HL-60 (cell line): Measurements from ENCODE around the gene HLCS.

ENCODE experiments used
- DNase-seq, 2 experiments: peaks; one replicate each; pipeline ENCODE4 v3.0.0-alpha.2; 2010 to 2020; ENCODE audit warnings: low read depth in 1 of 2, low spot score in 1 of 2
- H3K27ac ChIP-seq: fragments of 250-450 bp; sonication (Bioruptor Pico); replicated peaks from 2 replicates; pipeline ENCODE4 v1.5.1; 2020; ENCODE audit warnings: mild to moderate bottlenecking, moderate library complexity
- H3K27me3 ChIP-seq: fragments of 250-450 bp; sonication (Bioruptor Pico); 2 replicates; pipeline ENCODE4 v1.5.1; 2021; ENCODE audit warnings: mild to moderate bottlenecking, moderate library complexity; ENCODE audit not compliant: insufficient read depth, poor library complexity, severe bottlenecking
- H3K4me3 ChIP-seq: replicated peaks from 2 replicates; pipeline ENCODE4 v1.5.1; 2011; ENCODE audit warnings: mild to moderate bottlenecking, control low read depth, low read length; ENCODE audit not compliant: insufficient read depth
- GABPA ChIP-seq: IDR thresholded peaks from 2 replicates; pipeline ENCODE4 v1.6.1; 2012; ENCODE audit warnings: low read depth
- POLR2AphosphoS5 ChIP-seq: IDR thresholded peaks from 2 replicates; pipeline ENCODE4 v1.6.1; 2012; ENCODE audit warnings: low read depth
- SPI1 ChIP-seq: IDR thresholded peaks from 2 replicates; pipeline ENCODE4 v1.6.1; 2012; ENCODE audit warnings: low read depth, mild to moderate bottlenecking, borderline replicate concordance
- TF ChIP-seq, protein P1 (sequence below): IDR thresholded peaks from 2 replicates; pipeline ENCODE4 v1.6.1; 2012; ENCODE audit warnings: low read depth; ENCODE audit not compliant: insufficient replicate concordance
- TF ChIP-seq, protein P2 (sequence below): IDR thresholded peaks from one replicate; pipeline ENCODE4 v1.5.1; 2011; ENCODE audit warnings: low read length, control low read depth, inconsistent platforms; ENCODE audit not compliant: insufficient read depth

Gene HLCS

DNA sequence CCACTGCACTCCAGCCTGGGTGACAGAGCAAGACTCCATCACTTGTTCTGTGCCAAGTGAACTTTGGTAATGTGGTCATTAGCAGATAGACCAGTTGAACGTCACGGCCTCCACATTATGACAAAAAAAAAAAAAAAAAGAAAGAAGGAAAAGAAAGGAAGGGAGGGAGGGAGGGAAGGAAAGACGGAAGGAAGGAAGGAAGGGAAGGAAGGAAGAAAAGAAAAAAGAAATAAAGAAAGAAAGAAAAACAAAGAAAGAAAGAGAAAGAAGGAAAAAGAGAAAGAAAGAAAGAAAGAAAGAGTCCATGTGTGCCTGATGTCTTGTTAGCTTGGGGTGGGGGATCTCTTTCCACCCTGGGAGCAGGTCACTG, 222.3 kb downstream of the HLCS start:
- TF ChIP-seq, protein P1, sequence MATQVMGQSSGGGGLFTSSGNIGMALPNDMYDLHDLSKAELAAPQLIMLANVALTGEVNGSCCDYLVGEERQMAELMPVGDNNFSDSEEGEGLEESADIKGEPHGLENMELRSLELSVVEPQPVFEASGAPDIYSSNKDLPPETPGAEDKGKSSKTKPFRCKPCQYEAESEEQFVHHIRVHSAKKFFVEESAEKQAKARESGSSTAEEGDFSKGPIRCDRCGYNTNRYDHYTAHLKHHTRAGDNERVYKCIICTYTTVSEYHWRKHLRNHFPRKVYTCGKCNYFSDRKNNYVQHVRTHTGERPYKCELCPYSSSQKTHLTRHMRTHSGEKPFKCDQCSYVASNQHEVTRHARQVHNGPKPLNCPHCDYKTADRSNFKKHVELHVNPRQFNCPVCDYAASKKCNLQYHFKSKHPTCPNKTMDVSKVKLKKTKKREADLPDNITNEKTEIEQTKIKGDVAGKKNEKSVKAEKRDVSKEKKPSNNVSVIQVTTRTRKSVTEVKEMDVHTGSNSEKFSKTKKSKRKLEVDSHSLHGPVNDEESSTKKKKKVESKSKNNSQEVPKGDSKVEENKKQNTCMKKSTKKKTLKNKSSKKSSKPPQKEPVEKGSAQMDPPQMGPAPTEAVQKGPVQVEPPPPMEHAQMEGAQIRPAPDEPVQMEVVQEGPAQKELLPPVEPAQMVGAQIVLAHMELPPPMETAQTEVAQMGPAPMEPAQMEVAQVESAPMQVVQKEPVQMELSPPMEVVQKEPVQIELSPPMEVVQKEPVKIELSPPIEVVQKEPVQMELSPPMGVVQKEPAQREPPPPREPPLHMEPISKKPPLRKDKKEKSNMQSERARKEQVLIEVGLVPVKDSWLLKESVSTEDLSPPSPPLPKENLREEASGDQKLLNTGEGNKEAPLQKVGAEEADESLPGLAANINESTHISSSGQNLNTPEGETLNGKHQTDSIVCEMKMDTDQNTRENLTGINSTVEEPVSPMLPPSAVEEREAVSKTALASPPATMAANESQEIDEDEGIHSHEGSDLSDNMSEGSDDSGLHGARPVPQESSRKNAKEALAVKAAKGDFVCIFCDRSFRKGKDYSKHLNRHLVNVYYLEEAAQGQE: no peak
- no peak for TF ChIP-seq POLR2AphosphoS5
- TF ChIP-seq, protein P2, sequence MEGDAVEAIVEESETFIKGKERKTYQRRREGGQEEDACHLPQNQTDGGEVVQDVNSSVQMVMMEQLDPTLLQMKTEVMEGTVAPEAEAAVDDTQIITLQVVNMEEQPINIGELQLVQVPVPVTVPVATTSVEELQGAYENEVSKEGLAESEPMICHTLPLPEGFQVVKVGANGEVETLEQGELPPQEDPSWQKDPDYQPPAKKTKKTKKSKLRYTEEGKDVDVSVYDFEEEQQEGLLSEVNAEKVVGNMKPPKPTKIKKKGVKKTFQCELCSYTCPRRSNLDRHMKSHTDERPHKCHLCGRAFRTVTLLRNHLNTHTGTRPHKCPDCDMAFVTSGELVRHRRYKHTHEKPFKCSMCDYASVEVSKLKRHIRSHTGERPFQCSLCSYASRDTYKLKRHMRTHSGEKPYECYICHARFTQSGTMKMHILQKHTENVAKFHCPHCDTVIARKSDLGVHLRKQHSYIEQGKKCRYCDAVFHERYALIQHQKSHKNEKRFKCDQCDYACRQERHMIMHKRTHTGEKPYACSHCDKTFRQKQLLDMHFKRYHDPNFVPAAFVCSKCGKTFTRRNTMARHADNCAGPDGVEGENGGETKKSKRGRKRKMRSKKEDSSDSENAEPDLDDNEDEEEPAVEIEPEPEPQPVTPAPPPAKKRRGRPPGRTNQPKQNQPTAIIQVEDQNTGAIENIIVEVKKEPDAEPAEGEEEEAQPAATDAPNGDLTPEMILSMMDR: no peak
- TF ChIP-seq SPI1: no peak
- Histone ChIP-seq H3K27me3 (peaks cover 34% of the 10 kb centered on the region), H3K27ac (no peak overlapping the region), H3K4me3 (no peak overlapping the region)
- DNase-seq: no peak

DNA sequence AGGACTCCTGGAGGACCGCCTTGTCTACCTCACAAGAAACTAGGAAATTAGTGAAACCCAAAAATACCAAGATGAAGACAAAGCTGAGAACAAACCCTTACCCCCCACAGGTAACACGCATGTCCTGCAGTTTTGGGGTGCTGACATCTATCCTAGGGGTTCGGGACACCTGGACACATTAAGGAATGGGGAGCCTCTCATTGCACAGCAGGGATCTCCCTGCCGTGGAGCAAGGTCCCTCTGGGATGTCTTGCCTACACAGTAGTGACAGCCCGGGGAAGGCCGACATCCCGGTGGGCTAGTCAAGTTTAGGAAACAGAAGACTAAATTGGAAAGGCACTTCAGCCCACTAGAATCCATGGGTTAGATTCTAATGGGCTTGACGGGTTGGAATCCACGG, 223.0 kb downstream of the HLCS start:
- peaks cover 27% of the 10 kb centered on the region for H3K27me3 ChIP-seq
- DNase-seq: no peak
- TF ChIP-seq, protein P2: no peak
- TF ChIP-seq SPI1 (no peak), POLR2AphosphoS5 (no peak), GABPA (no peak)
- TF ChIP-seq, protein P1: no peak
- no peak overlapping the region for H3K4me3 ChIP-seq
- no peak overlapping the region for H3K27ac ChIP-seq

DNA sequence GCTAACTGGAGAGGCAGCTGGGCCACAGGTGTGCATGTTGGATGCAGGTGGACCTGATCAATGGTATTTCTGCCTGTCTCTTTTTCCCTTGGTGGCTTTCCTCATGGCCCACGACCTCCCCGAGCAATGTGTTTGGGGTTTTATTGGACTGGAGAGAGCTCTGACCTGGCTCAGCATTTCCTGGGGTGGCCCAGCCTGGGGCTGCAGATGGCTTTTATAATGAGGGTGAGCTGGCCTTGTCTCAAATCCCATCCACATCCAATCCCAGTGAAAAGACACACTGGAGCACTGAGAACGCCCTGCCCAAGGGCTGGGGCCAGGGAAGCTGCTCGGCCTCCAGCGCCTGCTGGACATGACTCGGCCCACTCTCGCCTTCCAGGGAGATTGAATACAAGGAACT, 223.5 kb downstream of the HLCS start:
- no peak for TF ChIP-seq POLR2AphosphoS5
- TF ChIP-seq, protein P2: no peak
- TF ChIP-seq SPI1: no peak
- TF ChIP-seq, protein P1: no peak
- TF ChIP-seq GABPA: no peak
- Histone ChIP-seq H3K27me3 (peaks cover 23% of the 10 kb centered on the region), H3K27ac (no peak overlapping the region), H3K4me3 (no peak overlapping the region)
- DNase-seq: no peak
